ENCODE results near the gene PODNL1. TPM values are rescaled to one million over a fixed set of nuclear protein-coding genes. Genes with fewer than 3 reads are reported as not detected.

The PODNL1 gene
- total RNA-seq, 1 experiment from 2014 or later = 0.08 TPM

GRCh38 chr19:13955662-13956364, 17.6 kb upstream of the PODNL1 start:
- H3K9me3 ChIP-seq (replicated peaks) = no peaks in the 10 kb centered on the region
- no peaks in the 10 kb centered on the region for H3K27me3 ChIP-seq
- H3K4me1 ChIP-seq = no peaks in the 10 kb centered on the region; the same call in 1 of the 2 replicates
- peaks cover 58% of the 10 kb centered on the region for H3K36me3 ChIP-seq
- no peak for DNase-seq
- H3K27ac ChIP-seq = no peak overlapping the region
- H3K4me3 ChIP-seq = no peak overlapping the region

- Histone ChIP-seq H3K27me3 (no peaks in the 10 kb centered on the region), H3K36me3 (peaks cover 43% of the 10 kb centered on the region), H3K4me1 (no peaks in the 10 kb centered on the region; the same call in 1 of the 2 replicates), H3K9me3 (replicated peaks) (no peaks in the 10 kb centered on the region), H3K4me3 (no peak overlapping the region), H3K27ac (no peak overlapping the region)
- DNase-seq = no peak
These were observed 16.0 kb upstream of the PODNL1 start for GRCh38 chr19:13954185-13954584.

- H3K9me3 ChIP-seq (replicated peaks) = no peaks in the 10 kb centered on the region
- H3K4me1 ChIP-seq = no peaks in the 10 kb centered on the region; the same call in 1 of the 2 replicates
- no peaks in the 10 kb centered on the region for H3K27me3 ChIP-seq
- H3K27ac ChIP-seq = no peak overlapping the region
- peak; percentile 48 to 51 for DNase-seq
- H3K4me3 ChIP-seq = peak overlapping the region; percentile 86
- H3K36me3 ChIP-seq = peaks cover 32% of the 10 kb centered on the region
These were observed 14.8 kb upstream of the PODNL1 start for GRCh38 chr19:13952931-13953531.

- DNase-seq = peak; percentile 100
- H3K9me3 ChIP-seq (replicated peaks) = no peaks in the 10 kb centered on the region
- H3K36me3 ChIP-seq = peaks cover 28% of the 10 kb centered on the region
- peak within 1 kb of the TSS; percentile 85 for H3K27ac ChIP-seq
- no peaks in the 10 kb centered on the region for H3K27me3 ChIP-seq
- H3K4me1 ChIP-seq = no peaks in the 10 kb centered on the region; the same call in 1 of the 2 replicates
- peak within 1 kb of the TSS; percentile 86 for H3K4me3 ChIP-seq
These were observed 14.1 kb upstream of the PODNL1 start, which contains the start of gene DCAF15 for GRCh38 chr19:13952154-13952930. Gene DCAF15, plus strand, starts transcription at chr19:13952509. Its CDS starts 4 bp downstream, at chr19:13952513.

- Histone ChIP-seq H3K4me1 (no peaks in the 10 kb centered on the region; the same call in 1 of the 2 replicates), H3K27me3 (no peaks in the 10 kb centered on the region), H3K9me3 (replicated peaks) (no peaks in the 10 kb centered on the region), H3K4me3 (peak overlapping the region; percentile 86), H3K36me3 (peaks cover 22% of the 10 kb centered on the region), H3K27ac (no peak overlapping the region)
- no peak for DNase-seq
These were observed 13.6 kb upstream of the PODNL1 start for GRCh38 chr19:13951799-13952153.

- Histone ChIP-seq H3K9me3 (replicated peaks) (no peaks in the 10 kb centered on the region), H3K36me3 (peaks cover 15% of the 10 kb centered on the region), H3K4me3 (no peak overlapping the region), H3K27me3 (no peaks in the 10 kb centered on the region), H3K27ac (no peak overlapping the region), H3K4me1 (no peaks in the 10 kb centered on the region; the same call in 1 of the 2 replicates)
- DNase-seq = no peak
These were observed 12.8 kb upstream of the PODNL1 start for GRCh38 chr19:13951043-13951442.

GRCh38 chr19:13946414-13946813, 8.2 kb upstream of the PODNL1 start:
- no peaks in the 10 kb centered on the region for H3K36me3 ChIP-seq
- no peak overlapping the region for H3K27ac ChIP-seq
- no peaks in the 10 kb centered on the region for H3K4me1 ChIP-seq
- H3K9me3 ChIP-seq (replicated peaks) = no peaks in the 10 kb centered on the region
- H3K27me3 ChIP-seq = no peaks in the 10 kb centered on the region
- H3K4me3 ChIP-seq = no peak overlapping the region
- no peak for DNase-seq

GRCh38 chr19:13942023-13942684, 3.9 kb upstream of the PODNL1 start:
- Histone ChIP-seq H3K36me3 (no peaks in the 10 kb centered on the region), H3K9me3 (replicated peaks) (no peaks in the 10 kb centered on the region), H3K4me3 (no peak overlapping the region), H3K4me1 (no peaks in the 10 kb centered on the region; the same call in 1 of the 2 replicates), H3K27ac (no peak overlapping the region), H3K27me3 (no peaks in the 10 kb centered on the region; the same call in 1 of the 2 replicates)
- DNase-seq = peak in 1 of 2 experiments; percentile 47

GRCh38 chr19:13937479-13938300, 527 bp downstream of the PODNL1 start:
- H3K27me3 ChIP-seq = no peaks in the 10 kb centered on the region; the same call in 1 of the 2 replicates
- H3K4me1 ChIP-seq = no peaks in the 10 kb centered on the region; the same call in 1 of the 2 replicates
- no peaks in the 10 kb centered on the region for H3K9me3 ChIP-seq (replicated peaks)
- DNase-seq = no peak
- no peaks in the 10 kb centered on the region for H3K36me3 ChIP-seq
- H3K27ac ChIP-seq = no peak overlapping the region
- H3K4me3 ChIP-seq = peak overlapping the region; percentile 31

GRCh38 chr19:13935765-13936510, 2.3 kb downstream of the PODNL1 start:
- Histone ChIP-seq H3K4me1 (no peaks in the 10 kb centered on the region; the same call in 1 of the 2 replicates), H3K27me3 (no peaks in the 10 kb centered on the region; the same call in 1 of the 2 replicates), H3K27ac (no peak overlapping the region), H3K36me3 (no peaks in the 10 kb centered on the region), H3K4me3 (no peak overlapping the region), H3K9me3 (replicated peaks) (no peaks in the 10 kb centered on the region)
- DNase-seq = peak; percentile 41 to 45

GRCh38 chr19:13934785-13935109, 3.5 kb downstream of the PODNL1 start:
- H3K9me3 ChIP-seq (replicated peaks) = no peaks in the 10 kb centered on the region
- H3K27ac ChIP-seq = no peak overlapping the region
- H3K4me3 ChIP-seq = no peak overlapping the region
- H3K27me3 ChIP-seq = no peaks in the 10 kb centered on the region; the same call in 1 of the 2 replicates
- no peak for DNase-seq
- no peaks in the 10 kb centered on the region for H3K36me3 ChIP-seq
- H3K4me1 ChIP-seq = no peaks in the 10 kb centered on the region; the same call in 1 of the 2 replicates

GRCh38 chr19:13932911-13933393, 5.3 kb downstream of the PODNL1 start:
- Histone ChIP-seq H3K36me3 (0 out of 2 replicates have a peak, but pooled peaks cover 3% of the 10 kb centered on the region), H3K4me3 (no peak overlapping the region), H3K4me1 (no peaks in the 10 kb centered on the region; the same call in 1 of the 2 replicates), H3K27ac (no peak overlapping the region), H3K27me3 (no peaks in the 10 kb centered on the region), H3K9me3 (replicated peaks) (no peaks in the 10 kb centered on the region)
- DNase-seq = no peak

GRCh38 chr19:13932149-13932637, 6.0 kb downstream of the PODNL1 start:
- no peak overlapping the region for H3K27ac ChIP-seq
- H3K4me3 ChIP-seq = no peak overlapping the region
- H3K27me3 ChIP-seq = no peaks in the 10 kb centered on the region
- no peaks in the 10 kb centered on the region for H3K9me3 ChIP-seq (replicated peaks)
- H3K36me3 ChIP-seq = 0 out of 2 replicates have a peak, but pooled peaks cover 3% of the 10 kb centered on the region
- no peak for DNase-seq
- no peaks in the 10 kb centered on the region for H3K4me1 ChIP-seq
